Measurements from ENCODE around the gene GFRA4.

The GFRA4 gene

GRCh38 chr20:3667434-3668037 lies 4.3 kb upstream of the GFRA4 start:
- Histone ChIP-seq H3K79me2 (ENCODE audit: low read length) (no peaks in the 10 kb centered on the region), H3K9me2 (replicated peaks; ENCODE audit: insufficient read depth, low read length) (no peaks in the 10 kb centered on the region), H3K27me3 (replicated peaks; ENCODE audit: insufficient read depth, low read length) (peaks cover 27% of the 10 kb centered on the region), H3K36me3 (replicated peaks; ENCODE audit: insufficient read depth, low read length) (no peaks in the 10 kb centered on the region), H3K4me2 (ENCODE audit: low read depth, low read length) (no peak overlapping the region), H3K9me3 (replicated peaks; ENCODE audit: insufficient read depth, low read length) (no peaks in the 10 kb centered on the region), H3F3A (ENCODE audit: insufficient read depth, low read length) (peaks cover 4% of the 10 kb centered on the region), H3K4me3 (ENCODE audit: low read length) (no peak overlapping the region), H3K27ac (ENCODE audit: low read length) (no peak overlapping the region), H3K9ac (ENCODE audit: low read length) (no peak overlapping the region), H3K4me1 (ENCODE audit: low read length) (peaks cover 12% of the 10 kb centered on the region), H4K20me1 (ENCODE audit: insufficient read depth, low read length) (no peaks in the 10 kb centered on the region), H2AFZ (ENCODE audit: low read length) (no peak overlapping the region)
- no peak for DNase-seq
- TF ChIP-seq CTCF (IDR thresholded peaks at IDR 0.05; ENCODE audit: low read length) (no peak), EZH2phosphoT487 (IDR thresholded peaks at IDR 0.05; ENCODE audit: low read length) (no peak), EZH2 (optimal IDR thresholded peaks at IDR 0.05; ENCODE audit: low read depth, low read length) (no peak)

- Histone ChIP-seq H3K79me2 (ENCODE audit: low read length) (no peaks in the 10 kb centered on the region), H3K4me2 (ENCODE audit: low read depth, low read length) (no peak overlapping the region), H2AFZ (ENCODE audit: low read length) (no peak overlapping the region), H3K4me3 (ENCODE audit: low read length) (no peak overlapping the region), H3K36me3 (replicated peaks; ENCODE audit: insufficient read depth, low read length) (no peaks in the 10 kb centered on the region), H3K9ac (ENCODE audit: low read length) (no peak overlapping the region), H3F3A (ENCODE audit: insufficient read depth, low read length) (peaks cover 4% of the 10 kb centered on the region), H3K9me3 (replicated peaks; ENCODE audit: insufficient read depth, low read length) (no peaks in the 10 kb centered on the region), H3K4me1 (ENCODE audit: low read length) (peaks cover 20% of the 10 kb centered on the region), H3K9me2 (replicated peaks; ENCODE audit: insufficient read depth, low read length) (no peaks in the 10 kb centered on the region), H3K27ac (ENCODE audit: low read length) (no peak overlapping the region), H4K20me1 (ENCODE audit: insufficient read depth, low read length) (no peaks in the 10 kb centered on the region), H3K27me3 (replicated peaks; ENCODE audit: insufficient read depth, low read length) (peaks cover 21% of the 10 kb centered on the region)
- TF ChIP-seq EZH2phosphoT487 (IDR thresholded peaks at IDR 0.05; ENCODE audit: low read length): no peak
- no peak for TF ChIP-seq EZH2 (optimal IDR thresholded peaks at IDR 0.05; ENCODE audit: low read depth, low read length)
- no peak for TF ChIP-seq CTCF (IDR thresholded peaks at IDR 0.05; ENCODE audit: low read length)
- DNase-seq: no peak
Observed at GRCh38 chr20:3663858-3664257, 659 bp upstream of the GFRA4 start.

- no peaks in the 10 kb centered on the region for H3K36me3 ChIP-seq (replicated peaks; ENCODE audit: insufficient read depth, low read length)
- H3K4me2 ChIP-seq (ENCODE audit: low read depth, low read length): no peak overlapping the region
- TF ChIP-seq CTCF (IDR thresholded peaks at IDR 0.05; ENCODE audit: low read length): no peak
- no peak for TF ChIP-seq EZH2phosphoT487 (IDR thresholded peaks at IDR 0.05; ENCODE audit: low read length)
- TF ChIP-seq EZH2 (optimal IDR thresholded peaks at IDR 0.05; ENCODE audit: low read depth, low read length): no peak
- no peak for DNase-seq
- H3K4me3 ChIP-seq (ENCODE audit: low read length): no peak overlapping the region
- peaks cover 4% of the 10 kb centered on the region for H3F3A ChIP-seq (ENCODE audit: insufficient read depth, low read length)
- H4K20me1 ChIP-seq (ENCODE audit: insufficient read depth, low read length): no peaks in the 10 kb centered on the region
- no peak overlapping the region for H2AFZ ChIP-seq (ENCODE audit: low read length)
- peaks cover 21% of the 10 kb centered on the region for H3K27me3 ChIP-seq (replicated peaks; ENCODE audit: insufficient read depth, low read length)
- no peaks in the 10 kb centered on the region for H3K9me3 ChIP-seq (replicated peaks; ENCODE audit: insufficient read depth, low read length)
- H3K27ac ChIP-seq (ENCODE audit: low read length): no peak overlapping the region
- H3K9me2 ChIP-seq (replicated peaks; ENCODE audit: insufficient read depth, low read length): no peaks in the 10 kb centered on the region
- H3K4me1 ChIP-seq (ENCODE audit: low read length): peaks cover 25% of the 10 kb centered on the region
- H3K9ac ChIP-seq (ENCODE audit: low read length): no peak overlapping the region
- no peaks in the 10 kb centered on the region for H3K79me2 ChIP-seq (ENCODE audit: low read length)
Observed at GRCh38 chr20:3661814-3662665, 1.2 kb downstream of the GFRA4 start.

Data from MM.1S (cell line).